ENCODE data around the gene LRGUK.
A peak's percentile ranks its signal among the peaks of the same experiment; 100 is the strongest.

LRGUK gene

GRCh38 chr7:134114992-134115391, 12.1 kb upstream of the LRGUK start:
- Histone ChIP-seq H3K4me2 (ENCODE audit: low read depth, low read length, poor library complexity, severe bottlenecking) (no peak overlapping the region), H3K36me3 (ENCODE audit: insufficient read depth, low read length) (no peaks in the 10 kb centered on the region), H3K79me2 (ENCODE audit: insufficient read depth, low read length) (no peaks in the 10 kb centered on the region), H2AFZ (ENCODE audit: low read length) (no peak overlapping the region), H4K20me1 (ENCODE audit: insufficient read depth, low read length, poor library complexity, severe bottlenecking) (no peaks in the 10 kb centered on the region), H3K9ac (ENCODE audit: low read depth, low read length, poor library complexity, severe bottlenecking) (no peak overlapping the region), H3F3A (ENCODE audit: low read depth) (no peaks in the 10 kb centered on the region), H3K27me3 (ENCODE audit: insufficient read depth, low read length, poor library complexity, severe bottlenecking) (no peaks in the 10 kb centered on the region), H3K9me2 (replicated peaks; ENCODE audit: low read depth, low read length) (no peaks in the 10 kb centered on the region), H3K4me3 (ENCODE audit: low read length, poor library complexity, severe bottlenecking) (no peak overlapping the region), H3K9me3 (ENCODE audit: insufficient read depth, low read depth, low read length) (no peaks in the 10 kb centered on the region), H3K4me1 (ENCODE audit: insufficient read depth, low read length, poor library complexity, severe bottlenecking) (peaks cover 31% of the 10 kb centered on the region)
- TF ChIP-seq EZH2phosphoT487 (IDR thresholded peaks at IDR 0.05; ENCODE audit: borderline replicate concordance) (no peak), CTCF (conservative IDR thresholded peaks at IDR 0.05; ENCODE audit: low read length) (no peak)

- TF ChIP-seq CTCF (conservative IDR thresholded peaks at IDR 0.05; ENCODE audit: low read length) (no peak), EZH2phosphoT487 (IDR thresholded peaks at IDR 0.05; ENCODE audit: borderline replicate concordance) (no peak)
Measured at GRCh38 chr7:134120405-134120804, 6.7 kb upstream of the LRGUK start.

GRCh38 chr7:134121632-134122139, 5.5 kb upstream of the LRGUK start:
- no peaks in the 10 kb centered on the region for H3K36me3 ChIP-seq (ENCODE audit: insufficient read depth, low read length)
- H3K9ac ChIP-seq (ENCODE audit: low read depth, low read length, poor library complexity, severe bottlenecking), result no peak overlapping the region
- H3F3A ChIP-seq (ENCODE audit: low read depth), result no peaks in the 10 kb centered on the region
- no peaks in the 10 kb centered on the region for H3K9me3 ChIP-seq (ENCODE audit: insufficient read depth, low read depth, low read length)
- H4K20me1 ChIP-seq (ENCODE audit: insufficient read depth, low read length, poor library complexity, severe bottlenecking), result no peaks in the 10 kb centered on the region
- TF ChIP-seq EZH2phosphoT487 (IDR thresholded peaks at IDR 0.05; ENCODE audit: borderline replicate concordance), result no peak
- no peak for TF ChIP-seq CTCF (conservative IDR thresholded peaks at IDR 0.05; ENCODE audit: low read length)
- no peaks in the 10 kb centered on the region for H3K79me2 ChIP-seq (ENCODE audit: insufficient read depth, low read length)
- no peaks in the 10 kb centered on the region for H3K9me2 ChIP-seq (replicated peaks; ENCODE audit: low read depth, low read length)
- H3K4me1 ChIP-seq (ENCODE audit: insufficient read depth, low read length, poor library complexity, severe bottlenecking), result peaks cover 8% of the 10 kb centered on the region
- 0 out of 2 replicates have a peak overlapping the region, but pooled peaks have one; percentile 24 for H2AFZ ChIP-seq (ENCODE audit: low read length)
- H3K27me3 ChIP-seq (ENCODE audit: insufficient read depth, low read length, poor library complexity, severe bottlenecking), result no peaks in the 10 kb centered on the region
- H3K4me2 ChIP-seq (ENCODE audit: low read depth, low read length, poor library complexity, severe bottlenecking), result no peak overlapping the region
- no peak overlapping the region for H3K4me3 ChIP-seq (ENCODE audit: low read length, poor library complexity, severe bottlenecking)

More at GRCh38 chr7:134120405-134120804, 6.7 kb upstream of the LRGUK start:
- H3K9ac ChIP-seq (ENCODE audit: low read depth, low read length, poor library complexity, severe bottlenecking), result no peak overlapping the region
- no peaks in the 10 kb centered on the region for H3K9me3 ChIP-seq (ENCODE audit: insufficient read depth, low read depth, low read length)
- H3K79me2 ChIP-seq (ENCODE audit: insufficient read depth, low read length), result no peaks in the 10 kb centered on the region
- no peak overlapping the region for H2AFZ ChIP-seq (ENCODE audit: low read length)
- no peaks in the 10 kb centered on the region for H3K9me2 ChIP-seq (replicated peaks; ENCODE audit: low read depth, low read length)
- no peak overlapping the region for H3K4me3 ChIP-seq (ENCODE audit: low read length, poor library complexity, severe bottlenecking)
- no peaks in the 10 kb centered on the region for H4K20me1 ChIP-seq (ENCODE audit: insufficient read depth, low read length, poor library complexity, severe bottlenecking)
- no peaks in the 10 kb centered on the region for H3K27me3 ChIP-seq (ENCODE audit: insufficient read depth, low read length, poor library complexity, severe bottlenecking)
- H3K36me3 ChIP-seq (ENCODE audit: insufficient read depth, low read length), result no peaks in the 10 kb centered on the region
- H3K4me2 ChIP-seq (ENCODE audit: low read depth, low read length, poor library complexity, severe bottlenecking), result no peak overlapping the region
- peaks cover 5% of the 10 kb centered on the region for H3K4me1 ChIP-seq (ENCODE audit: insufficient read depth, low read length, poor library complexity, severe bottlenecking)
- no peaks in the 10 kb centered on the region for H3F3A ChIP-seq (ENCODE audit: low read depth)
